HTERT RPE-1 (cell line): Measurements from ENCODE around the gene NHLH1.

Source experiments
- in situ Hi-C: fragments of 300-500 bp; cut with MboI; formaldehyde crosslinking; loops from 4 replicates; pipeline ENCODE4 v1.14.3; 2020; ENCODE audit warnings: low sequenced_read_pairs

The NHLH1 gene

GRCh38 chr1:160366731-160367515, at the start of gene NHLH1:
Gene NHLH1 (plus strand): TSS chr1:160367071. CDS start chr1:160370732, 3,661 bp downstream.
- in situ Hi-C loops = no loop called here

- in situ Hi-C loops = no loop called here
Observed at GRCh38 chr1:160322831-160323230, 44.0 kb upstream of the NHLH1 start.

- in situ Hi-C loops = no loop called here
Observed at GRCh38 chr1:160325252-160325651, 41.6 kb upstream of the NHLH1 start.

- in situ Hi-C loops = no loop called here
Observed at GRCh38 chr1:160326418-160326817, 40.5 kb upstream of the NHLH1 start.

DNA sequence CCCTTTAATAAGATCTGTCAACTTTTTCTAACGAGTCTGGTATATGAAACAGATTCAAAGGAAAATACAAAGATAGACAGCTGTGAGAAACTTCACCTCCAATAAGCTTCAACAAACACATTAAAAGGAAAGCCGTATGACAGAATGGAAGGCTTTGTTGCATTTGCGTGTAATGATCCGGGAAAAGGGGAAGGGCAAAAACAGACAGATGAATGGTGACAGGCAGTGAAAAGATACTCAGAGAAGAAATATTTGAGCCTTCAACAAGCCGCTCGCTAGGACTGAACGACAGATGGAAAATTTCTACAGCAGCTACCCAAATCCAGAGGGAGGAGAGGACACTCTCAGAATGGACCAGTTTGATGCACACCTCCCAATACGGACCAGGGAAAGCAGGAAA, 38.7 kb upstream of the NHLH1 start:
- in situ Hi-C loops = no loop called here

GRCh38 chr1:160330119-160330518, 36.8 kb upstream of the NHLH1 start:
- in situ Hi-C loops = no loop called here

GRCh38 chr1:160332516-160332915, 34.4 kb upstream of the NHLH1 start:
- in situ Hi-C loops = no loop called here

DNA sequence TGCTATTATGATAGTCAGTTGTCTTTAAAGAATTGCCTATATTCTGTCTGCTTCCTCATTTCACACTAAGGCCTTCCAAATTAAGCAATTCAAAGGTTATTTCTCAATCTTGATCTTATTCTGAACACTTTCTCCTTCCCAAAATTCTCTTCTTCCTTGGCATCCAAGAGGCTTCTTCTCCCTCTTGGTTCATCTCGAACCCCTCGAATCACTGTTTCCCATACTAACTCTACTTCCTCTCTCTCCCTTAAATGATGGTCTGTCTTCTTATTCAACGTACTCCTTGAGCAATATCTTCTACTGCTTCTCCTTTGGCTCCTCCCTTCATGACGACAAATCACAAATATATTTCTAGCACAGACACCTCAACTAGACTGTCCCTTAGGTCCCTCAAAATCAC, 28.3 kb upstream of the NHLH1 start:
- in situ Hi-C loops = no loop called here

DNA sequence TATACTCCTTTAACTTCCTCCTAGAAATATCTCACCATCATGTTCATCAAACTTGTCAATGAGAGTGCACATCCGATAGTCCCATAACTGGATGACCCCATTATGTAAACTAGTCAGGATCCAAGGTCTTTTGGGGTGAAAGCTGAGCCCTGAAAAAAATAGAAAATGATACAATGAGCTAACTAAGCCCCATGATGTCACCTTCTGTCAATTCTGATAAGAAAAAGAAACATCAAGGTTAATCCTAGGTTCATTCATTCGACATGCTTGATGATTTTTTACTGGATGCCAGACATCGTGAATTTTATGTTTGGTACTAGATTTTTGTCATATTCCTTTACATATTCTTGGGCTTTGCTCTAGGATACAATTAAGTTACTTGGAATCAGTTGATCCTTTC, 26.7 kb upstream of the NHLH1 start:
- in situ Hi-C loops = no loop called here

DNA sequence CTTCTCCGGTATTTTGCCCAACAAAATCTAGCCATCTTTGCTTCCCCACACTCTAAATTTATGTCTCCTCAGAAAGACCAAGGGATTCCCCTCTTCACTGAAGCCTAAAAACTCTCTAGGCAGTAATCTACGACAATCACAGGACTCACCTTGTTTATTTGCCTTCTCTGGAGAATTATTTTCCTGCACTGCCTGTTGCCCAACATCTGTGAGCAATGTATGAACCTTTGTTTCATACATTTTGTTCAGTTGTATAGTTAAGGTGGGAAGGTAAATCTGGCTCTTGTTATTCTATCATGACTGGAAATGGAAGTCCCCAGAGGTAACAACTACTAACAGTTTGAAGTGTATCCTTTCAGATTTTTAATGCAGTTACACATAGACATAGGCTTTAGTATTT, 26.0 kb upstream of the NHLH1 start:
- in situ Hi-C loops = no loop called here

DNA sequence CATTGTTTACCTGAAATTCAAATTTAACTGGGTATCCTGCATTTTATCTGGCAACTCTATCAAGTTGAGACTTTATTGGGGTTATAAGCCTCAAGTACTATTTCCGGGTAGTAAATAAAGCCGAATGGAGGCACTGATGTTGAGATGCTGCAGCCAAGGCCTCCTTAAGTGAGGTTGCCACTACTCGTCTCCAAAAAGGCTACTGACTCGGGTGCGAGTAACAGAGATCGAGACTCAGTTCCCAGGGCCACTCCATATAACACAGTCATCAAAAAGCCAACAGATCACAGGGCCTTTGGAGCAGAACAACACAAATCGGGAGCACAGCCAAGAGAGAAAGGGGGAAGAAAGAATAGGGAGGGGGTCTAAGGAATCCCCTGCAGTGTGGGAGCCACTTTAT, 24.3 kb upstream of the NHLH1 start:
- in situ Hi-C loops = no loop called here

GRCh38 chr1:160342953-160343869, 23.7 kb upstream of the NHLH1 start, which contains the start of the genes COPA and NCSTN:
Gene COPA (minus strand): TSS chr1:160343250. CDS start chr1:160343170, 80 bp downstream.
Gene NCSTN (plus strand): TSS chr1:160343383. CDS start chr1:160343397, 14 bp downstream.
- in situ Hi-C loops = no loop called here

- in situ Hi-C loops = no loop called here
Observed at GRCh38 chr1:160344241-160344640, 22.6 kb upstream of the NHLH1 start.

- in situ Hi-C loops = no loop called here
Observed at GRCh38 chr1:160344936-160345335, 21.9 kb upstream of the NHLH1 start.

- in situ Hi-C loops = no loop called here
Observed at GRCh38 chr1:160346463-160346862, 20.4 kb upstream of the NHLH1 start.

- in situ Hi-C loops = no loop called here
Observed at GRCh38 chr1:160346958-160347357, 19.9 kb upstream of the NHLH1 start.

DNA sequence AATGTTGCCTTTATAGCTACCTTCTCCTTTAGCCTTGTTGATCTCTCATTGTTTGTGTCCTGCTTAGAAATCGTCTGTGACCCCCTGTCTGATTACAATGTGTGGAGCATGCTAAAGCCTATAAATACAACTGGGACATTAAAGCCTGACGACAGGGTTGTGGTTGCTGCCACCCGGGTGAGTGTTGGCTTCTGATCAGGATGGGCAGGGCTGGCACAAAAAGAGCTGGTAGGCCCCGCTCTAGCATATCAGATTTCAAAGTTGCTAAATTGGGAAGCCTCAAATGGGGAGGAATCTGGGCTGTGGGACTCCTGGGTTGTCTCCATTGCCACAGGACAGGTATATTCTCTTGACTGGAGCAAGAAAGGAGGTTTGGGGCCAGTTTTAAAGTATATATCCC, 15.2 kb upstream of the NHLH1 start:
- in situ Hi-C loops = no loop called here

DNA sequence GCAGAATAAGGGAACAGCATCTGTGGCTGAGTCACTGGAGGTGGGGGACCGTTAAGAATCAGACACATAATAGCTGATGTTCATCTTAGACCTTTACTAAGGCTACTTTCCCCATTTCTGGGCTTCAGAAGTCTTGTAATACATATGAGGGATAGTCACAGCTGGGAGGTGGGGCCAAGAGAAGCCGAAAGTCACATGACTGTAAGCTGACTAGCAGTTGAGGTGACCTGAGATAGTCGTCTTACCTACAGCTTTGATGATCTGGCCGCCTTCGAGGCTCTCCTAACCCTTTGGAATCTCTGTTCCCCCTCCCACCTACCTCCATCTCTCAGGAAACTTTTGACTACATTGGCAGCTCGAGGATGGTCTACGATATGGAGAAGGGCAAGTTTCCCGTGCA, 14.3 kb upstream of the NHLH1 start:
- in situ Hi-C loops = no loop called here

GRCh38 chr1:160353223-160353622, 13.6 kb upstream of the NHLH1 start:
- in situ Hi-C loops = no loop called here

DNA sequence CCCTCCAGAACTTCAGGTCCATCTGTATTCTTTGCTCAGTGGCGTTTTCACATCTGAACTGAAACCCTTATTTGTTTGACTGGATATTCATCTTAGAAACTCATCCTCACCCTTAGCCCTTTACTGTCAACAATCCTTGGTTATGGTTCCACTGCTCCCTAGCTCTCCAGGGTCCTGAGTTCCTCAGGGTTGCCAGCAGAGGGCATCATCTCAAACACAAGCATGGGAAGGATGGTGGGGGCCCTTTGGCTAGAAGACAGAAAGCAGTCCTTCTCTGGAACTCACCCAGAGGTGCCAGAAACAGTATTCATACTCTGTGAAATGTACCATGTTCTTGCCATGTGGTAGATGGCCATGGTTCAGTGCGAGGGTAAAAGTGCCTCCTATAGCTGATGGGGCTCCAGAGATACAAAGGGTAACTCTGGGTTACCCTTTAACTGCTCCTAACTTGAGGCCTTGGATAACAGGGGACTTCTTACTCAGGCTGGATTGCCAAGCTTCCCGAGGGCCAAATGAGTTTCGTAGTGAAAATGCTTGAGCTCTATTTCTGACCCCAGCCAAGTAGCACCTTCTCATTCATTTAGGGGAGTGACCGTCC, 12.4 kb upstream of the NHLH1 start:
- in situ Hi-C loops = no loop called here

DNA sequence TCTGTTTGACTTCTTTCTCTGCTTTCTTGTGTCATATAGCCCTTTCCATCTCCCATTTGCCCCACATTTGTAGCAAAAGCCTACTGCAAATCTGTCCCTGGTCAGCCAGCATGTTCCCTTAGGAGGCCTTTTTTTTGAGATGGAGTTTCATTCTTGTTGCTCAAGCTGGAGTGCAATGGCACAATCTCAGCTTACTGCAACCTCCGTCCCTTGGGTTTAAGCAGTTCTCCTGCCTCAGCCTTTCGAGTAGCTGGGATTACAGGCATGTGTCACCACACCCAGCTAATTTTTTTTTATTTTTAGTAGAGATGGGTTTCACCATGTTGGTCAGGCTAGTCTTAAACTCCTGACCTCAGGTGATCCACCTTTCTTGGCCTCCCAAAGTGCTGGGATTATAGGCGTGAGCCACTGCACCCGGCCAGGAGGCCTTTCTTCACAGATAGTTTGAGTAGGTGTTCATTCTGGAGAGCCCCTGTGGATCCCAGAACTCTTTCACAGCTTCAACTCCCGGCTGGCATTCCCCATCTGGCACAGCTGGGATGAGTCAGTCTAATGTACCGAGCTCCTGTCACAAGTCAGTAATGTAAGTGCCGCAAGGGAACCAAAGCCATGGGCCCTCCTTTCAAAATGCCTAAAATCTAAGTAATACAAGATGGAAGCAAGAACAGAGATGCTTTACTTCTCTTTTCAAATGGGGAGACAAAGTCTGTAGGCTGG, 9.4 kb upstream of the NHLH1 start:
- in situ Hi-C loops = no loop called here
